ENCODE data around the gene EHD4. TPM values are rescaled to one million over a fixed set of nuclear protein-coding genes. Genes with fewer than 3 reads are reported as not detected.
A peak's percentile ranks its signal among the peaks of the same experiment; 100 is the strongest.

Gene EHD4
- total RNA-seq, 2 donors from 2014 or later: 13.8 to 16.9 TPM

DNA sequence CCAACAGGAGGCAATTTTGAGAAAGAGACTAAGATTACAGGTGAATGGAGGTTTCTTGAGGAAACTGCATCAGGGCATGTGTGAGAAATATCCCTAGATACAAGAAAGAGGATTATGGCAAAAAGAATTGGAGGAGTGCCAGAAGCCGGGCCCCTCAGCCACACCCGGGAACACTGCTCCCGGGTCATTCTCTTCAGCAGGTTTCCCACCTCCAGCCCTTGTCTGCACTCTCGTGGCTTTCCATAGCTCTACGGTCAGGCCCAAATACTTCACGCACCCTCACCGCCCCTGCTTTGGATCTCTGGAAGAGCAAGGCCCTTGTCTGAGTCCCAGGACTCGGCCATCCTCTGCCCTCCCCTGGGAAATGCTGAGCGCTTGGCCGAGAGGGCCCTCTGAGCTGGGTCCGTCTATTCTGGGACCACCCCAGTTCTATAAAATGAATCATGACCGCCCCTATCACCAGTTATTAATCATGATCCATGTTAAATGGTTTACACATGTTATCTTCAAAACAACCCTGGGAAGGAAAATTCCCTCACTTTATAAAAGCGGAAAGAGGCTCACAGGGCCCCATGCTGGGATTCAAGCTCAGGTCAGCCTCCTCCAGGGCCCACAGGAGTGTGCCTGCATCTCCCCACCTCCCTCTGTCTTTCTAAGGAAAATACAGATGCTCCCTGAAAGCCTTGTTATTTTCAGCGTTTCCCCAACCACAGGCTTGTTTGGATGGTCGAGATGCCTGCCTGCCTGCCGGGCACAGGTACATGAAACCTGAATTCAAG is 39.7 kb downstream of the EHD4 start:
- TF ChIP-seq CTCF (IDR thresholded peaks at IDR 0.05) (no peak), POLR2A (IDR thresholded peaks at IDR 0.05) (no peak)
- H3K27ac ChIP-seq: peak overlapping the region in 3 of 4 donors; percentile 9 to 40 (median 20)
- WGBS, 2 donors: 70 to 74% methylated on average over 16 of the region's 16 CpGs
- H3K4me1 ChIP-seq: peaks cover 49% of the 10 kb centered on the region
- no peak overlapping the region for H3K4me3 ChIP-seq
- no peaks in the 10 kb centered on the region for H3K9me3 ChIP-seq
- H3K27me3 ChIP-seq: no peaks in the 10 kb centered on the region
- no peaks in the 10 kb centered on the region for H3K36me3 ChIP-seq (replicated peaks in 1 of 2; ENCODE audit: insufficient read depth in 1 of 2, low read depth in 2 of 2)
- intact Hi-C loops (cut with DNase I): no loop called here
- no peak for DNase-seq
- no peak for ATAC-seq

DNA sequence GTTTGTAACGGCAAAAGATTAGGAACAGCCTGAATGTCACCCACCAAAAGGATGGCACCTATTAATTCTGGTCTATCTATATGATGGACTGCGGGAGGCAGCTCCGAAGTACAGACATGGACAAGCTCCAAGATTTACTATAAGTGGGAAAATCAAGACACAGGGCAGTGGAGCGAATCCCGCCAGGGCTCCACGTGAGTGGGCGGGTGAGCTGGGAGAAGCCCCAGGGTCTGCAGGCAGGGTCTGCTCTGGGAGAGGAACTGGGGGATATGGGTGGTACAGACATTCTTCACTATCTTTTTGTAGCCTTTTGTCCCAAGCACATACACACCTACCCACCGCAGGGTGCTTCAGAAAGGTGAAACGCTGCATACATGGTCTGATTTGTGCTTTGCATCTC is 40.3 kb downstream of the EHD4 start:
- no peak overlapping the region for H3K27ac ChIP-seq
- intact Hi-C loops (cut with DNase I): no loop called here
- ATAC-seq: no peak
- WGBS, 2 donors: 96 to 97% methylated on average over 8 to 9 of the region's 9 CpGs
- H3K36me3 ChIP-seq (replicated peaks in 1 of 2; ENCODE audit: insufficient read depth in 1 of 2, low read depth in 2 of 2): no peaks in the 10 kb centered on the region
- H3K4me3 ChIP-seq: no peak overlapping the region
- no peaks in the 10 kb centered on the region for H3K27me3 ChIP-seq
- TF ChIP-seq POLR2A (IDR thresholded peaks at IDR 0.05) (no peak), CTCF (IDR thresholded peaks at IDR 0.05) (no peak)
- no peaks in the 10 kb centered on the region for H3K9me3 ChIP-seq
- H3K4me1 ChIP-seq: peaks cover 54% of the 10 kb centered on the region
- no peak for DNase-seq

- Histone ChIP-seq H3K27ac (peak overlapping the region in 3 of 4 donors; percentile 7 to 68 (median 11)), H3K4me3 (no peak overlapping the region), H3K4me1 (peaks cover 67% of the 10 kb centered on the region), H3K9me3 (no peaks in the 10 kb centered on the region), H3K27me3 (no peaks in the 10 kb centered on the region), H3K36me3 (replicated peaks in 1 of 2; ENCODE audit: insufficient read depth in 1 of 2, low read depth in 2 of 2) (no peaks in the 10 kb centered on the region)
- DNase-seq (no peak), ATAC-seq (no peak)
- intact Hi-C loops (cut with DNase I): no loop called here
- TF ChIP-seq POLR2A (IDR thresholded peaks at IDR 0.05) (no peak), CTCF (IDR thresholded peaks at IDR 0.05) (no peak)
- WGBS, 2 donors: 95 to 100% methylated on average over 2 of the region's 2 CpGs
These were observed 41.5 kb downstream of the EHD4 start for GRCh38 chr15:41930867-41931222.

- Histone ChIP-seq H3K36me3 (replicated peaks in 1 of 2; ENCODE audit: insufficient read depth in 1 of 2, low read depth in 2 of 2) (no peaks in the 10 kb centered on the region), H3K27ac (peak overlapping the region in 3 of 4 donors; percentile 7 to 68 (median 11)), H3K4me1 (peaks cover 69% of the 10 kb centered on the region), H3K9me3 (no peaks in the 10 kb centered on the region), H3K4me3 (no peak overlapping the region), H3K27me3 (no peaks in the 10 kb centered on the region)
- TF ChIP-seq POLR2A (IDR thresholded peaks at IDR 0.05): no peak
- peak in 1 of 7 experiments; percentile 6 for TF ChIP-seq CTCF (IDR thresholded peaks at IDR 0.05)
- ATAC-seq: no peak
- peak in 1 of 4 donors; percentile 50 for DNase-seq
- 61 to 64% methylated on average over 8 of the region's 8 CpGs for WGBS, 2 donors
- intact Hi-C loops (cut with DNase I): no loop called here
These were observed 42.0 kb downstream of the EHD4 start for GRCh38 chr15:41930221-41930866.

Data from body of pancreas (tissue), 4 donors.